GM18505 (cell line): ENCODE data around the gene LELP1.
"Not testable (repeated sequence)": the region's sequence is repeated elsewhere in the genome, so short reads cannot be mapped to it uniquely, and the experiment has no call there.

ENCODE experiments used
- ATAC-seq: cut with Tn5 transposase; IDR thresholded peaks from one replicate; pipeline ENCODE4 v1.9.1; 2021; ENCODE audit not compliant: unreplicated experiment
- POLR2A ChIP-seq: IDR thresholded peaks from 4 replicates; pipeline ENCODE4 v1.6.1; 2011; ENCODE audit warnings: borderline replicate concordance; ENCODE audit not compliant: insufficient read depth, insufficient read length; ENCODE audit errors: extremely low read depth

LELP1 gene

DNA sequence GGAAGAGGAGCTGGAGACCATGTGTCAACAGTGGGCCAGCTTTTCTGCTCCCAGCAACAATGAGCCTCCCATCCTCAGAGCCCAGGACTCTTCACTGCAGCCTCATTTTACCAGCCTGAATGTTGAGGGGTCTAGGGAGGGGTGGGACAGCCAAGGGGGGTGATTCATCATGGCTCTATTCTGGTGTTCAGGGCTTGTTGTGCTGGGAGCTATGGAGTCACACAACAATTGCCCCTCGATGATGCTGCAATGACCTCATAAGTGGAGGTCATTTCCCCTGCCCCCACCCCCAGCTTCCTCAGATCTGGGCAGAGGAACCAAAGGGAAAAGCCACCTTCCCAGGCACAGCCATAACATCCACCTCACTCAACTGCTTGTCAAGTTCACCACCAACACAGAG, at the start of gene LELP1:
Gene LELP1 (plus strand): TSS at position 301 of the 400 bp plus-strand sequence. CDS start 1,278 bp downstream, outside the sequence.
- ATAC-seq, result no peak
- TF ChIP-seq POLR2A, result no peak

DNA sequence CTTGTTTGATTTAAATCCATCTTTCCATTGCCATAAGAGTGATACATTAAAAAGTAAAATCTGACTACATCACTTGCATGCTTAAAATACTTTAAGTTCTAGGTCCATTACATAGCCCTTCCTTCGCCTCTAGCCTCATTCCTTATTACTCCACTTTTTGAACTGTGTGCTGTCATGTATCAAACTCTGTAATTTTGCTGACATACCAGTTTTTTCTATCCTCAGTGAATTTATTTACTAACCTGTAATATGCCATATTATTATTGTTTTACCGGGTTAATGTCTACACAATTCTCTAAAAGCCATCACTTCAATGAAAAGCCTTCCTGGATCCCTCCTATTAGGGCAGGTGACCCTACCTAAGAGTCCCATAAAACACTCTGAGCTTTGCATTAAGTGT, 47.7 kb upstream of the LELP1 start:
- no peak for TF ChIP-seq POLR2A
- ATAC-seq, result no peak

DNA sequence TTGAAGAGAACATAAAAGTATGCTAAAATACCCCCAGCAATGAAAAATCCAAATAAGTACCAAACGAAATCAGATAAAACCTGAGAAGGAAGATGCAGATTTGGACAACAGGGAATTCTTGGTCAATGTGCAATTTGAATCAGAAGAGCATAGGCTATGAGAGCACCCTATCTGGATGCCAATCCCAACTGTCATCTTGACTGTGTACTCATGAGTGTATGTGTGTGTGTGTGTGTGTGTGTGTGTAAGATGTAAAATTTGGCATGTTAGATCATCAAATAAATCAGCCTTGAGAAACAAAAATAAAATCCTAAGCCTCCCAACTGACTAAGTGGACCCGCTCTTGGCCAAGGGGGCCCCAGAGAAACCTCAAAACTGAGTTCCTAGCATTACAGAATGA, 34.5 kb upstream of the LELP1 start:
- ATAC-seq, result no peak
- TF ChIP-seq POLR2A, result no peak

DNA sequence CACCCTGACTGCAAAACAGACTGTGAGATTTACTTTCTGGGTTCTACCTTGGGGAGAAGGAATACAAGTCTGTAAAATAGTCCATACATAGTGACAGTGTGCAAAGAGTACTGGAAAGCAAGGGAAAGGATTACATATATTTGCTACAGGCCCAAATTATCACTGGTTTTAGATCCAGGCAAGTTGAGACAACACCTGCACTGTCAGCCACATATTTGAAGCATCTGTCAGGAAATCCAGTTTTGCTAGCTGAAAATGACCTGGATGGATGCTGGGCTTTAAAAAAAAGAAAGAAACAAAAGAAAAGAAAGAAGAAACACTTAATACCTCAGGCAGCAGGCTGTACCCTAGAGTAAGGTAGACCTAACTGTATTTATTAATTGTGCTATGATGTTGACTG, 28.6 kb upstream of the LELP1 start:
- no peak for ATAC-seq

DNA sequence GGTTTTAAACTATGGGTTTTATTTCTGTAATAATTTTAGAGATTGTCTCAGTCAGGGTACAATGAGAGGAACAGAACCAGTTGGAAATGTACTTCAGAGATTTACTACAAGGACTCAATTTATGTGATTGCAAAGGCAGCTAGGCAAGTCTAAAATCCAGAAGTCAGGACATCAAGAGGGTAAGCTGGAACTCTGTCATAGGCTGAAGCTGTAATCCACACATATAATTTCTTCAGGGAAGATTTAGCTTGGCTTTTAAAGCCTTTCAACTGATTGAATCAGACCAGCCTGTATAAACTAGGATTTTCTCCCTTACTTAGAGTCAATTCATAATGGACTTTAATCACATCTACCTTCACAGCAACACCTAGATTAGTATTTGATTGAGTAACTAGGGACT, 24.3 kb upstream of the LELP1 start:
- TF ChIP-seq POLR2A, result no peak
- ATAC-seq, result no peak

More for the DNA sequence above, 28.6 kb upstream of the LELP1 start:
- no peak for TF ChIP-seq POLR2A

DNA sequence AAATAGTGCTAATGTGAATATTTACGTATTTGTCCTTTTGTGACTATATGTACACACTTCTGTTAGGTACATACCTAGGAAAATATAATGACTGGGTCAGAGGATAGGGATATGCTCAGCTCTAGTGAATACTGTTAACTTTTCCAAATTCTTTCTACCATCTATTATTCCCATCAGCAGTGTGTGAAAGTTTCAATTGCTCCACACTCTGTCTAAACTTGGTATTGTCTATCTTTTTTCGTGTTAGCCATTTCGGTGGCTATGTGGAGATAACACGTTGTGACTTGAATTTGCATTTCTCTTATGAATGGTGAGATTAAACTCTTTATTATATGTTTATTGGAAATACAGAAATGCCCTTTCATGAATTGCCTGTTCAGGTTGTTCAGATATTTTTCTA, 22.7 kb upstream of the LELP1 start:
- TF ChIP-seq POLR2A, result no peak
- ATAC-seq, result no peak

DNA sequence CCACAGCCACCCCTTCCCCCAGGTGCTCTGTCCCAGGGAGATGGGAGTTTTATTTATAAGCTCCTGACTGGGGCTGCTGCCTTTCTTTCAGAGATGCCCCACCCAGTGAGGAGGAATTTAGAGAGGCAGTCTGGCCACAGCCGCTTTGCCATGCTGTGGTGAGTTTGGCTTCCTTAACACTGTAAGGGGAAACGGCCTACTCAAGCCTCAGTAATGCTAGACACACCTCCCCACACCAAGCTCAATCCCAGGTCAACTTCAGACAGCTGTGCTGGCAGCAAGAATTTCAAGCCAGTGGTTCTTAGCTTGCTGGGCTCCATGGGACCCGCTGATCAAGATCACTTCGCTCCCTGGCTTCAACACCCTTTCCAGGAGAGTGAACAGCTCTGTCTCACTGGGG, 14.9 kb upstream of the LELP1 start:
- not testable (repeated sequence) for ATAC-seq

DNA sequence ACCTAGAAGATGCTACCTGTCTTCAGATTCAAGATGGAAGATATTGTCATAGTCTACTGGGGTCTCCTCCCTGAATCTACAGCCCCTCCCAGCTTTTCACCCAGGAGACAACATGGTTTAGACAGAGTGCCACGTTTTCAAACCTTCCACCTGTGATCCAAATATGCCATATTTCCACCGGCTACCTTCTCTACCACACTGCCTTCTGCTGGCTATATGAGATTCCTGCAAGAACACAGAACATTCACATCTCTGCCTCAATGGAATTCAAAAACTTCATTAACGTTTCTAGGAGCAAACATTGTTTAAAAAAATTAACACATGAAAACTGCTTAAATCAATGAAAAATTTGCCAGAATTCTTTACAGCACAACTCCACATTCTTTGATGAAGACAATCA, 12.9 kb upstream of the LELP1 start:
- no peak for TF ChIP-seq POLR2A
- no peak for ATAC-seq

DNA sequence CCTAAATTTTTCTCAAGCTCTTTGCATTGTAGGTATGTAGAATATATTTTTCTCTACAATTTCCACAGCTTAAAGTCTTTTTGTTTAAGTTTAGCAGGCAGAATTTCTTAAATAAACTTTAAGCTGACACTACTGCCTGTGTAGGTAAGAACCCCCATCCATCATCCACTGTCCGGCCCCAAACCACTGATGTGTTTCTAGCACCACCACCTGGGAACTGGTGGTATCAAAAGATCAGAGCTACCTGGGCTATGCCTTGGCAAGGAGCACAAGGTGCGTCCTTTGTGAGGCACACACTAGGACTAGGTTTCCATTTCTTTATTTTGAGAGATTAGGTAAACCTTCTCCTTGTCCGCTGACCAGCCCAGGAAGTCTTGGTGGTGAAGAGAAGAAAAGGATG, 10.5 kb upstream of the LELP1 start:
- ATAC-seq, result no peak

DNA sequence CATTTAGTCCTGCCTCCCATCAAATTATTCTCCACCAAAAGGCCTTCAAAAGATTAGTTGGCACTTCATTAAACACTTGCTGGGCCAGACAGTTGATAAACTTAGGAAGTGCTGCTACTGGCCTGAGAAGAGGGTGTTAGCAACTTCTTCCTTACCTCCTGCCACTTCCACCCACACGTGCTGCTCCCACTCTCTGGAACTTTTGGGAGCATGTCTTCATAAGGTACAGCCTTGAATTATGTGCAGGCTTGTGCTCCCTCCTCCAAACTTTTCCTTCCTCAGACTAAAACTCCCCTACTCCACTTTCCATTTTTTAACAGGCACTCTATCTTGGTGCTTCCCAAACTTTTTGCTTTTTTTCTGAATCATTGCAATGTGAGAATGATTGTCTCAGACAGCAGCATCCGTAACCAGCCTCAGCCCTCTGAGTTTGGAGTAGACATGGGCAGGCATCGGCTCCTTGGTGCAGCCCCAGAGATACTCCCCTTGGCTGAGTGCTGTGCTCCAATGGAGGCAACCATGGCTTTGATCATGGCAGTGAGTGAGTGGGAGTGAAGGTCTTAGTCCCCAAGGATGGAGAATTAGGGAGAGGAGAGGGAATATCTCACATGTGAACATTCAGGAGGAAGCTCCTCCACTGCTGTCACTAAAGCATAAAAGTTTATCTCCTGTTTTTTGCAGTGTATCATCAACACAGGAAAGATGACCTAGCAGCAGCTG, 8.7 kb upstream of the LELP1 start:
- TF ChIP-seq POLR2A, result no peak
- ATAC-seq, result no peak

More for the DNA sequence above, 10.5 kb upstream of the LELP1 start:
- TF ChIP-seq POLR2A, result no peak

DNA sequence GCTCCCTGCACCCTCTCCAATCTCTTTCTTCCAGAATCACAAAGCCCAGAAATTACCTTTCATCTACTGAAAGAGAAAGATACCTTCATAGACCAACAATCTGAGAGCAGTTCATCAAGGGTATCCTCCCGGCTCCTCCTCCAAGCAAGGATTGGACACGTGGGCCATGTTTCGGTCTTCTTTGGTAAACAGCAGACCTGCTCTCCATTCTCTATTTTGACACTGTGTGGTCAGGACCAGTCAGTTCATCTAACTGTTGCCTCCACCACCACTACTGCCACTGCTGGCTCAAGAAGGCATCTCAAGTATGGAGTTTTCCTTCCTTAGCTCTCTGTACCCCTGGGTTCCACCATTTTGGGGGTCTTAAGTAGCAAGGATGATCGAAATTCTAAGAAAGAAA, 8.0 kb upstream of the LELP1 start:
- TF ChIP-seq POLR2A, result no peak
- no peak for ATAC-seq

DNA sequence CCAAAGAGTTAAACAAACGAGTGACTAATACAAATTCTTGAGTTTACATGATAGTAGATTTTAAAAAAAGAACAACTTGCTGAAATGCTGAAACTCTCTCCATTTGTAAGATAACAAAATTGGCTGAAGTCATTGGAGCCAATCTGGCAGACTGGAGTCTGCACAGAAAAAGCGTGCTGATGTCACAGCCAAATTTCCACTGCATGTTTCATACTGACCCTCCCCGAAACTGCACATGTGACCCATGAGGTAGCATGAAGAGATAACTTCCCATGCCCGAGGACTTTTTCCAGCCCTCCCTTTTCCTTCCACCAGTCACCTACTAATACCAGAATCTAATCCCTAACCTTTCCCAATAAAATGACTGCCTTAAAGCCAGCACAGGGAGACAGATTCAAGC, 1.2 kb upstream of the LELP1 start:
- no peak for TF ChIP-seq POLR2A
- no peak for ATAC-seq

DNA sequence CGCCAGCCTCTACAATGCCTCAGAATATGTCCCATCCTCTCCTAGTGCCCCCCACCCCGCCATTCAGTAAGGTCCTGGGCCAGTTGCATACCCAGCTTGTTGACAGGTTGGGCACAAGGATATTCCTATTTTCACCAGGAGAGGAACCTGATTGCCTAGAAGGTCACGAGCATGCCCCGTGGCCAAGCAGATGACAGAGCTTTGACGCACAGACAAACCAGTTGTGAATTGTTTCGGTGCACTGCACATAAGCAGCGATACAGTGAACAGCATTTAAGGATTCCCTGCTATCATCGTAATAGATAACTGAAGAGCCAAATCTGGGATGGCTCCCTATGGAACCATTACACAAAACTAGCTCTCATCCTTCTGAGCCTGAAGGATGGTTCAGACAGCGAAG, 3.4 kb downstream of the LELP1 start:
- no peak for ATAC-seq
- no peak for TF ChIP-seq POLR2A

DNA sequence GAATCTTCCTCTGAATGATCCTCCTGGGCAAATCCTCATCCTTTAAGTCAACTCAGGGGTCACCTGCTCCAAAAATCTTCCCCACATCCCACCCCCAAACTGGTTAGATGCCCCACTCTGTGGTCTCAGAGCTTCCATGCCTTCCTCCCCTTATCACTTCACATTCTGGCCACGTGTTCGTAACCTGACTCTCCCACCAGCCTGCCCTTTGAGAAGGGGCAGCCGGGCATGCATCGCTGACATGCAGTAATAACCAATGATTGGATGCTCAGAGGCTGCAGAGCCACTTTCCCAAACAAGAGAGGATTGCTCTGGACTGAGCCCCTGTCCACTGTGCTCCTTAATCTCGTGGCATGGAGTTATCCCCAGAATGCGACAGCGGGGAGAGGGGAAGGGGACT, 7.0 kb downstream of the LELP1 start:
- TF ChIP-seq POLR2A, result no peak
- no peak for ATAC-seq

DNA sequence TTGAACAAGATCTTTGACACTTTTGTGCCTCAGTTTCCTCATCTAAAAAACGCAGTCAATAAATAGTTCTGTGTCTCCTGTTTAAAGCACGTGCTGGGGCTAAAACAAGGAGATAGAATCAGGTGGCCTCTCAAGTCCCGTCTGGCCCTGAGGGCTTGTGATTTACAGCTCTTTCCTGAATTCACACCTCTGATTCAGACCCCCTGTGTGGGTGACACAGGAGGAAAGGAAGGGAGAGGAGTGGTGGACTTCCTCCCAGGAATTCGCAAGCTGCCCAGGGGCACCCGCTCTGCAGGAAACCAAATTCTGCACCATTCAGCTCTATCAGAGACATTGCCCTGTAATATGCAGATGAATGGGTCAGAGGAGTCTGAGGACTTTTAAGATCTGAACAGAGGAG, 9.0 kb downstream of the LELP1 start:
- ATAC-seq, result no peak
- TF ChIP-seq POLR2A, result no peak

DNA sequence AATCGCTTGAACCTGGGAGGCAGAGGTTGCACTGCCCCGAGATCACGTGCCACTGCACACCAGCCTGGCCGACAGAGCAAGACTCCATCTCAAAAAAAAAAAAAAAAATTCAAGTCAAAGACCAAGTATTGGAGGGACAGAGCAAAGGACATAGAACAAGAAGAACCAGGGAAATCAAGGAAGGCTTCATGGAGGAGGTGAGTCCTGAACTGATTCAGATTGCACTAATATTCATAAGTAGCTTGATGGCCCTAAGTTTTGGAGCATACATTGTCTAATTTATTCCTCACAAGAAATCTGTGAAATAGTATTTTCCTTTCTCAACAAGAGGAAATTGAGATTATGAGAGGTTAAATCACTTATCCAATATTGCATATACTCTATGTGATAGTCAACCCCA, 10.3 kb downstream of the LELP1 start:
- no peak for TF ChIP-seq POLR2A
- ATAC-seq, result no peak

DNA sequence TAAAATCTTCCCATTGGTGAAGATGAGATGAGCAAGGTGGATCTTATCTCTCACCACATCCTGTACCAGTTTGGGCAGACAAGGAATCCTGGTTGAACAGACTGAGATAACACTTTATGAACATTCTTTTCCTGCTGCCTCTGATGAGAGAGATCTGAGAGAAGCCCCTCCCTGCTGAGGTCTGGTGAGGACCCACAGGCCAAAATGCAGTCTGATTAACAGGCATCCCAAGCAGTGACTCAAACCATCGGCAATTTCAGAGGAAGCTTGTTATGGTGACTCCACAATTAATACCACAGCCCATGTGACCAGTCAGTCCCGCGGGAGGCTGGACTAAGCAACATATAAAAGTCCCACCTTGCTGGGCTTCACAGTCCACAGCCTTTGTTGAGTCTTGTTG, 14.0 kb downstream of the LELP1 start, which contains the start of gene PRR9:
Gene PRR9 (plus strand): TSS at position 373 of the 400 bp plus-strand sequence. CDS start 561 bp downstream, outside the sequence.
- no peak for ATAC-seq
- no peak for TF ChIP-seq POLR2A
